GM12878 (cell line): ENCODE measurements around the gene CDKN3.
"Not testable (repeated sequence)": the region's sequence is repeated elsewhere in the genome, so short reads cannot be mapped to it uniquely, and the experiment has no call there.

Source experiments
- CHD2 ChIP-seq: IDR thresholded peaks from 2 replicates; pipeline ENCODE4 v1.6.1; 2011; ENCODE audit warnings: low read depth, low read length, improper control_type of control experiment, borderline replicate concordance
- CREB1 ChIP-seq: IDR thresholded peaks from 2 replicates; pipeline ENCODE4 v1.6.1; 2012; ENCODE audit warnings: low read depth, mild to moderate bottlenecking, inconsistent platforms
- CTCF ChIP-seq, 3 experiments: IDR thresholded peaks in 2 of 3; conservative IDR thresholded peaks in 1 of 3; 2 replicates each; pipeline ENCODE4 v1.5.1; 2011; ENCODE audit warnings: low read depth in 3 of 3, low read length in 3 of 3, mild to moderate bottlenecking in 3 of 3, control low read depth in 2 of 3, moderate library complexity in 2 of 3, inconsistent platforms in 1 of 3, mixed read lengths in 1 of 3; ENCODE audit not compliant: control insufficient read depth in 2 of 3, insufficient read depth in 1 of 3; ENCODE audit errors: extremely low read depth in 1 of 3
- EZH2 ChIP-seq: IDR thresholded peaks from 2 replicates; pipeline ENCODE4 v1.6.1; 2012; ENCODE audit warnings: low read depth, mild to moderate bottlenecking, control low read depth, inconsistent platforms, low read length, borderline replicate concordance; ENCODE audit not compliant: control insufficient read depth
- FOXK2 ChIP-seq: fragments of 450-650 bp; IDR thresholded peaks from 2 replicates; pipeline ENCODE4 v1.6.1; 2017; ENCODE audit warnings: mild to moderate bottlenecking, moderate library complexity
- NBN ChIP-seq: fragments of 450-650 bp; IDR thresholded peaks from 2 replicates; pipeline ENCODE4 v1.6.1; 2016
- POLR2A ChIP-seq: IDR thresholded peaks from 2 replicates; pipeline ENCODE4 v1.6.1; 2011; ENCODE audit warnings: low read depth, mild to moderate bottlenecking, low read length
- RFX5 ChIP-seq: IDR thresholded peaks from 2 replicates; pipeline ENCODE4 v1.6.1; 2011; ENCODE audit warnings: low read depth, low read length, improper control_type of control experiment
- SREBF2 ChIP-seq: IDR thresholded peaks from 2 replicates; pipeline ENCODE4 v1.6.1; 2012; ENCODE audit warnings: mild to moderate bottlenecking, low read length
- TCF12 ChIP-seq: IDR thresholded peaks from 2 replicates; pipeline ENCODE4 v1.6.1; 2011; ENCODE audit warnings: low read depth, mild to moderate bottlenecking, low read length
- ZNF24 ChIP-seq: fragments of 450-650 bp; IDR thresholded peaks from 2 replicates; pipeline ENCODE4 v1.6.1; 2017; ENCODE audit warnings: antibody characterized with exemption, mild to moderate bottlenecking

GRCh38 chr14:54403401-54404005, 6.7 kb downstream of the CDKN3 start:
- not testable (repeated sequence) for TF ChIP-seq SREBF2; RFX5; CREB1; ZNF24; EZH2; CTCF (IDR thresholded peaks at IDR 0.05 in 2 of 3, conservative IDR thresholded peaks at IDR 0.05 in 1 of 3; ENCODE audit: control insufficient read depth in 2 of 3, extremely low read depth in 1 of 3, insufficient read depth in 1 of 3, low read depth in 3 of 3, low read length in 3 of 3); POLR2A; FOXK2; NBN; TCF12; CHD2
